PC-3 (cell line): Measurements from ENCODE around the gene NFATC2. TPM values are rescaled to one million over a fixed set of nuclear protein-coding genes. Genes with fewer than 3 reads are reported as not detected.
A peak's percentile ranks its signal among the peaks of the same experiment; 100 is the strongest.

ENCODE experiments used
- ATAC-seq: fragments of 200-7000 bp; cut with Tn5 transposase; 2 replicates; pipeline ENCODE4 v1.9.1; 2020; ENCODE audit warnings: mild to moderate bottlenecking, moderate library complexity
- BruUV-seq: library from RNA; stranded (reverse); fragments of 400-500 nt; replicated peaks from 2 replicates; lab custom pipeline; 2021; lab: Mats Ljungman, UMichigan
- CTCF ChIA-PET: fragments of 300-600 bp; sonication (Branson Sonifier 250); formaldehyde crosslinking; loops from one replicate; lab custom pipeline; 2022; ENCODE audit warnings: antibody characterized with exemption; lab: Charles Lee
- POLR2A ChIA-PET: fragments of 300-600 bp; sonication (Branson Sonifier 250); formaldehyde crosslinking; loops from one replicate; lab custom pipeline; 2022; ENCODE audit warnings: antibody characterized with exemption; ENCODE audit not compliant: unreplicated experiment; lab: Charles Lee
- DNase-seq: peaks from one replicate; pipeline ENCODE4 v3.0.0-alpha.2; 2015
- H2AFZ ChIP-seq: fragments of 300-600 bp; sonication (generic); 2 replicates; pipeline ENCODE4 v1.6.0; 2016; ENCODE audit warnings: antibody characterized with exemption, low read length
- H3F3A ChIP-seq: fragments of 300-600 bp; sonication (generic); one replicate; pipeline ENCODE4 v1.6.0; 2017; ENCODE audit warnings: antibody characterized with exemption, low read length, control low read depth, mild to moderate bottlenecking; ENCODE audit not compliant: unreplicated experiment
- H3K27ac ChIP-seq: fragments of 300-600 bp; sonication (generic); 2 replicates; pipeline ENCODE4 v1.5.1; 2016; ENCODE audit warnings: mild to moderate bottlenecking, low read length
- H3K27me3 ChIP-seq: fragments of 300-600 bp; sonication (generic); 2 replicates; pipeline ENCODE4 v1.6.1; 2016; ENCODE audit warnings: low read length, mixed read lengths
- H3K36me3 ChIP-seq: fragments of 300-600 bp; sonication (generic); 2 replicates; pipeline ENCODE4 v1.6.1; 2016; ENCODE audit warnings: low read depth, mixed run types, low read length, mixed read lengths
- H3K4me1 ChIP-seq: fragments of 300-600 bp; sonication (generic); 2 replicates; pipeline ENCODE4 v1.5.1; 2016; ENCODE audit warnings: low read length; ENCODE audit not compliant: insufficient read depth
- H3K4me2 ChIP-seq: fragments of 300-600 bp; sonication (generic); 2 replicates; pipeline ENCODE4 v1.6.0; 2016; ENCODE audit warnings: low read length
- H3K4me3 ChIP-seq: fragments of 300-600 bp; sonication (generic); 2 replicates; pipeline ENCODE4 v1.5.1; 2016; ENCODE audit warnings: mild to moderate bottlenecking, low read length, mixed read lengths
- H3K79me2 ChIP-seq: fragments of 300-600 bp; sonication (generic); 2 replicates; pipeline ENCODE4 v1.6.1; 2017; ENCODE audit warnings: low read length, mixed read lengths
- H3K9ac ChIP-seq: fragments of 300-600 bp; sonication (generic); 2 replicates; pipeline ENCODE4 v1.6.0; 2016; ENCODE audit warnings: mild to moderate bottlenecking, low read length
- H3K9me2 ChIP-seq: fragments of 300-600 bp; sonication (generic); replicated peaks from 2 replicates; pipeline ENCODE4 v1.6.1; 2016; ENCODE audit warnings: mixed run types, low read length, mixed read lengths
- H3K9me3 ChIP-seq: fragments of 300-600 bp; sonication (generic); 2 replicates; pipeline ENCODE4 v1.6.1; 2016; ENCODE audit warnings: low read length, mixed read lengths
- H4K20me1 ChIP-seq: fragments of 300-600 bp; sonication (generic); 2 replicates; pipeline ENCODE4 v1.6.1; 2016; ENCODE audit warnings: low read length, mixed read lengths
- EZH2 ChIP-seq: fragments of 300-600 bp; sonication (generic); IDR thresholded peaks from one replicate; pipeline ENCODE4 v1.6.1; 2017; ENCODE audit warnings: antibody characterized with exemption, mild to moderate bottlenecking, low read length; ENCODE audit not compliant: unreplicated experiment
- EZH2phosphoT487 ChIP-seq: fragments of 300-600 bp; sonication (generic); IDR thresholded peaks from 2 replicates; pipeline ENCODE4 v1.6.1; 2018; ENCODE audit warnings: mild to moderate bottlenecking, antibody characterized with exemption, low read length, borderline replicate concordance
- intact Hi-C: fragments of 100-400 bp; cut with micrococcal nuclease; formaldehyde crosslinking; loops from 2 replicates; pipeline ENCODE4 v1.9.0; 2023
- total RNA-seq: library from RNA; depleted of rRNA; stranded (reverse); fragments of >200 nt; gene quantifications from 2 replicates; pipeline ENCODE4 v1.2.3, GENCODE V29; 2014
- TF ChIP-seq, protein P1 (sequence below): fragments of 300-600 bp; sonication (generic); conservative IDR thresholded peaks from 2 replicates; pipeline ENCODE4 v1.5.1; 2017; ENCODE audit warnings: antibody characterized with exemption, low read depth, mild to moderate bottlenecking, low read length

The NFATC2 gene
- total RNA-seq, 1 experiment from 2014 or later = 12.9 TPM

DNA sequence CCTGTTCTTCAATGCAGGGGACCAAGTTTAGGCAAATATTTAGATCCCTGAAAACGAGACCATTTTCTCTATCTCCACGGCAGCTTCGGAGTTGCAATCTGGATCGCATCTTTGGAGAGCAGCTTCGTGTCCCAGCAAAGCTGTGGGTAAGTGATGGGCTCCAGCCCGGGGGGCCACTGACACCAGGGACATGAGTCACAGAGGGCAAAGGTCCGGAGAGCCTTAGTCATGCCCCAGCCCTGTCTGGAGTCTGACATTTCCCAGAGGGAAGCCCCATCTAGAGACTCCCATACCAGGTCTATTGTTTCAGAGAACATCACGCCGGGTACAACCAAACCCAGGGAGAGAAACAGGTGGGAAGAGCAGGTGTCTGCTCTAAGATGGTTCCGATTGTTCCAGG is 95.9 kb downstream of the NFATC2 start:
- no peaks in the 10 kb centered on the region for H4K20me1 ChIP-seq
- no peaks in the 10 kb centered on the region for H3K9me2 ChIP-seq
- peaks cover 30% of the 10 kb centered on the region for H3K4me1 ChIP-seq
- TF ChIP-seq, protein P1, sequence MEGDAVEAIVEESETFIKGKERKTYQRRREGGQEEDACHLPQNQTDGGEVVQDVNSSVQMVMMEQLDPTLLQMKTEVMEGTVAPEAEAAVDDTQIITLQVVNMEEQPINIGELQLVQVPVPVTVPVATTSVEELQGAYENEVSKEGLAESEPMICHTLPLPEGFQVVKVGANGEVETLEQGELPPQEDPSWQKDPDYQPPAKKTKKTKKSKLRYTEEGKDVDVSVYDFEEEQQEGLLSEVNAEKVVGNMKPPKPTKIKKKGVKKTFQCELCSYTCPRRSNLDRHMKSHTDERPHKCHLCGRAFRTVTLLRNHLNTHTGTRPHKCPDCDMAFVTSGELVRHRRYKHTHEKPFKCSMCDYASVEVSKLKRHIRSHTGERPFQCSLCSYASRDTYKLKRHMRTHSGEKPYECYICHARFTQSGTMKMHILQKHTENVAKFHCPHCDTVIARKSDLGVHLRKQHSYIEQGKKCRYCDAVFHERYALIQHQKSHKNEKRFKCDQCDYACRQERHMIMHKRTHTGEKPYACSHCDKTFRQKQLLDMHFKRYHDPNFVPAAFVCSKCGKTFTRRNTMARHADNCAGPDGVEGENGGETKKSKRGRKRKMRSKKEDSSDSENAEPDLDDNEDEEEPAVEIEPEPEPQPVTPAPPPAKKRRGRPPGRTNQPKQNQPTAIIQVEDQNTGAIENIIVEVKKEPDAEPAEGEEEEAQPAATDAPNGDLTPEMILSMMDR = no peak
- TF ChIP-seq EZH2 = no peak
- TF ChIP-seq EZH2phosphoT487 = no peak
- H3K27me3 ChIP-seq = no peaks in the 10 kb centered on the region
- no peaks in the 10 kb centered on the region for H3K9me3 ChIP-seq
- H3K79me2 ChIP-seq = no peaks in the 10 kb centered on the region
- H3K36me3 ChIP-seq = no peaks in the 10 kb centered on the region
- intact Hi-C loops = loop anchor here (1.0 to 2.0 kb wide), 3 partner anchors 10 to 116 kb away; no protein-coding TSS in a partner anchor
- H3K27ac ChIP-seq = peak overlapping the region; percentile 80
- no peak overlapping the region for H2AFZ ChIP-seq
- ChIA-PET POLR2A (interaction anchor here (1.1 kb wide), 1 partner anchor 10 kb away, joined by 3 read pairs; no protein-coding TSS in a partner anchor), CTCF (interaction anchor here (0.6 to 1.6 kb wide), 6 partner anchors 12 to 783 kb away, joined by 3 to 9 read pairs (median 4); no protein-coding TSS in a partner anchor)
- no TSS peak for BruUV-seq
- DNase-seq (peak; percentile 94), ATAC-seq (peak; percentile 75)
- peaks cover 5% of the 10 kb centered on the region for H3F3A ChIP-seq
- peak overlapping the region; percentile 54 for H3K9ac ChIP-seq
- H3K4me3 ChIP-seq = peak overlapping the region; percentile 5
- peak overlapping the region; percentile 80 for H3K4me2 ChIP-seq

DNA sequence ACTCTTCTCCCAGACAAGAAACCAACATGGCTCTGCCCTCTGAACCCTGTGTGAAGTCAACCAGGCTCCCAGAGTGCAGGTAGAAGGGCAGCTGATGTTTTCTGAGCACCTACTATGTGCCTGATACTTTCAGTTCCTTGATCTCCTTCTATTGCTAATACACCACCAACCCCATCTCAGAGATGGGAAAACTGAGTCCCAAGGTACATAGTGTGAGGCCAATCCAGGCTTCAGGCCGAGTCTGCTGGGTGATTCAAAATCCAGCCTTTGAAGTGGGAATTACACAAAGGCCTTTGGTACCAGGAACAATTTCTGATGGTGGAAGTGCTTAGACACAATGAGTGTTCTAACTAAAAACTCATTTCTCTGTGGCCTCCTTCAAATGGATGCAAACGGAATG is 96.3 kb downstream of the NFATC2 start:
- H3K79me2 ChIP-seq = no peaks in the 10 kb centered on the region
- peaks cover 30% of the 10 kb centered on the region for H3K4me1 ChIP-seq
- H3K9me2 ChIP-seq = no peaks in the 10 kb centered on the region
- H3K27me3 ChIP-seq = no peaks in the 10 kb centered on the region
- peak overlapping the region; percentile 80 for H3K4me2 ChIP-seq
- DNase-seq (no peak), ATAC-seq (no peak)
- no peaks in the 10 kb centered on the region for H4K20me1 ChIP-seq
- H3K9me3 ChIP-seq = no peaks in the 10 kb centered on the region
- peaks cover 5% of the 10 kb centered on the region for H3F3A ChIP-seq
- intact Hi-C loops = loop anchor here (2.0 kb wide), 1 partner anchor 117 kb away; no protein-coding TSS in a partner anchor
- CTCF ChIA-PET = interaction anchor here (0.6 to 1.6 kb wide), 2 partner anchors 13 to 60 kb away, joined by 3 to 8 read pairs; no protein-coding TSS in a partner anchor
- no peak for TF ChIP-seq EZH2
- no peak for TF ChIP-seq EZH2phosphoT487
- TF ChIP-seq, protein P1 = no peak
- H3K4me3 ChIP-seq = peak overlapping the region; percentile 5; the same call in 1 of the 2 replicates
- POLR2A ChIA-PET = interaction anchor here (1.1 kb wide), 1 partner anchor 10 kb away, joined by 3 read pairs; no protein-coding TSS in a partner anchor
- no peak overlapping the region for H2AFZ ChIP-seq
- peak overlapping the region; percentile 80 for H3K27ac ChIP-seq
- peak overlapping the region; percentile 54 for H3K9ac ChIP-seq
- H3K36me3 ChIP-seq = no peaks in the 10 kb centered on the region
- no TSS peak for BruUV-seq

DNA sequence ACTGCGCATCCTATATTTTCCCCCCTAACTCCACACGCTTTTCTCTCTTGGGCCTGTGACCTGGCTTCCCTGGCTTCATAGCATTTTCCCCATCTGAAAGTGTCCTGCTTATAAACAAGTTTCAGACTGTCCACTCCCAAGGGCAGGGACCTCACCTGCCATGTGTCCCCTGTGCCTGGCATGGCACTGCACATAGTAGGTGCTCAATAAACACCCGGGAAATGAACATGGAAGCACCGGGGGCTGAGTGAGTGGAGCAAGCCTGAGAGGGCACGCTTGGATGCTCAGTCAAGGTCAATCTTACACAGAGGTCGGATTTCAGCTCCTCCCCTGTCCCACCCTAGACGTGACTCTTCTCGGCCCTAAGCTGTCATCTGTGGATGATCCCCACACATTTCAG is 96.9 kb downstream of the NFATC2 start:
- H3K4me1 ChIP-seq = peaks cover 30% of the 10 kb centered on the region
- no peak overlapping the region for H3K4me2 ChIP-seq
- intact Hi-C loops = no loop called here
- H4K20me1 ChIP-seq = no peaks in the 10 kb centered on the region
- no peaks in the 10 kb centered on the region for H3K79me2 ChIP-seq
- peak overlapping the region; percentile 80; the same call in 1 of the 2 replicates for H3K27ac ChIP-seq
- BruUV-seq = no TSS peak
- H2AFZ ChIP-seq = no peak overlapping the region
- TF ChIP-seq, protein P1 = no peak
- TF ChIP-seq EZH2phosphoT487 = no peak
- TF ChIP-seq EZH2 = no peak
- peaks cover 5% of the 10 kb centered on the region for H3F3A ChIP-seq
- H3K9me2 ChIP-seq = no peaks in the 10 kb centered on the region
- H3K27me3 ChIP-seq = no peaks in the 10 kb centered on the region
- ChIA-PET POLR2A (no interaction called here), CTCF (interaction anchor here (0.6 kb wide), 1 partner anchor 11 kb away, joined by 3 read pairs; no protein-coding TSS in a partner anchor)
- no peak overlapping the region for H3K4me3 ChIP-seq
- peak overlapping the region; percentile 54; the same call in 1 of the 2 replicates for H3K9ac ChIP-seq
- H3K9me3 ChIP-seq = no peaks in the 10 kb centered on the region
- no peaks in the 10 kb centered on the region for H3K36me3 ChIP-seq
- DNase-seq = no peak
- ATAC-seq = no peak
